Gastrocnemius medialis (tissue), 4 donors: ENCODE results near the gene SORBS1.

Source experiments
- CTCF ChIP-seq, 5 experiments: fragments of 450-650 bp in 3 of 5; fragments of 200-600 bp in 2 of 5; sonication (generic) in 2 of 5; IDR thresholded peaks in 4 of 5; conservative IDR thresholded peaks in 1 of 5; 1 replicate in 4 of 5; 2 replicates in 1 of 5; pipeline ENCODE4 v1.5.1; 2016 to 2019; ENCODE audit warnings: antibody characterized with exemption in 5 of 5, mild to moderate bottlenecking in 3 of 5, moderate library complexity in 3 of 5
- POLR2A ChIP-seq, 2 donors: fragments of 450-650 bp; IDR thresholded peaks; one replicate each; pipeline ENCODE4 v1.6.1; 2017; ENCODE audit warnings: antibody characterized with exemption in 2 of 2, mild to moderate bottlenecking in 2 of 2, moderate library complexity in 2 of 2

DNA sequence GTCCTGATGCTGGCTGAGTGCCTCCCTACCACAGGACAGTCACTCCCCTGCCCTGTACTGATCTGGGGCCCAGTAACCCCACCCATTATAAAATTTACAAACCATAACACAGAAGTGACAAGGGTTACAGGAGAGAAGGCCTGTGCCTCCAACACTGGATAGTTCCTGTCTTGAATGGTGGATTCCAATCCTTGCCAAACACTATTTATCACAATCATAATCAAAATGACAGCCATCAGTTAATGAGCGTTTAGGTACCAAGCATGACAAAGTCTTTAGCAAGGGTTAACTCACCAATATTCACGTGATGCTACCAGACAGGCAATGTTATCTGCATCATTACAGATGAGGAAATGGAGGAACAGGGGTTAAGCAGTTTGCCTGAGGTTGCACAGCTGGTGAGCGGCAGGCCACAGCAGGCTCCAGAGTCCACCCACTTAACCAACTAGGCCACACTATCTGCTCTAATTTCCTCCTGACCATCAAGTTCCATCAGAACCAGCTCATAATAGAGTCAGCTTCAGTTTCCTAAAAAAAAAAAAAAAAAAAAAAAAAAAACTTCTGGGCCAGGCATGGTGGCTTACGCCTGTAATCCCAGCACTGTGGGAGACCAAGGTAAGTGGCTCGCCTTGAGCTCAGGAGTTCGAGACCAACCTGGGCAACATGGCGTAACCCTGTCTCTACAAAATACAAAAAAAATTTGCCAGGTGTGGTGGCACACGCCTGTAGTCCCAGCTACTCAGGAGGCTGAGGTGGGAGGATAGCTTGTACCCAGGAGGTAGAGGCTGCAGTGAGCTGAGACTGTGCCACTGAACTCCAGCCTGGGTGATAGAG is 284.6 kb downstream of the SORBS1 start:
- no peak for TF ChIP-seq CTCF (IDR thresholded peaks at IDR 0.05 in 4 of 5, conservative IDR thresholded peaks at IDR 0.05 in 1 of 5)
- no peak for TF ChIP-seq POLR2A (IDR thresholded peaks at IDR 0.05)
